Naive B cell (primary cell): Measurements from ENCODE around the gene TMEM108. TPM values are rescaled to one million over a fixed set of nuclear protein-coding genes. Genes with fewer than 3 reads are reported as not detected.
A peak's percentile ranks its signal among the peaks of the same experiment; 100 is the strongest.

Experiments used
- ATAC-seq, 2 donors: fragments of 150-1000 bp; cut with Tn5 transposase; 2 replicates each; pipeline ENCODE4 v1.10.0; 2021; ENCODE audit warnings: low read depth in 2 of 2, mild to moderate bottlenecking in 2 of 2, moderate library complexity in 2 of 2
- DNase-seq: peaks from one replicate; pipeline ENCODE4 v3.0.0; 2022
- H3K27ac Mint-ChIP-seq, 6 donors: one replicate each; pipeline ENCODE4 v1.8.0; 2020 to 2022; ENCODE audit warnings: mild to moderate bottlenecking in 6 of 6, mixed read lengths in 6 of 6, moderate library complexity in 5 of 6, inconsistent platforms in 2 of 6
- H3K27me3 Mint-ChIP-seq, 3 donors: one replicate each; pipeline ENCODE4 v1.8.0; 2021 to 2022; ENCODE audit warnings: mixed read lengths in 3 of 3, mild to moderate bottlenecking in 1 of 3
- H3K36me3 Mint-ChIP-seq, 2 donors: one replicate each; pipeline ENCODE4 v1.8.0; 2020 to 2022; ENCODE audit warnings: mixed read lengths in 2 of 2, inconsistent platforms in 1 of 2, mild to moderate bottlenecking in 1 of 2
- H3K4me1 Mint-ChIP-seq, 3 donors: one replicate each; pipeline ENCODE4 v1.8.0; 2020 to 2022; ENCODE audit warnings: mixed read lengths in 3 of 3, inconsistent platforms in 1 of 3, mild to moderate bottlenecking in 1 of 3, moderate library complexity in 1 of 3
- H3K4me3 Mint-ChIP-seq, 8 donors: one replicate each; pipeline ENCODE4 v1.8.0; 2020 to 2022; ENCODE audit warnings: mild to moderate bottlenecking in 8 of 8, mixed read lengths in 8 of 8, moderate library complexity in 8 of 8, inconsistent platforms in 2 of 8
- H3K9me3 Mint-ChIP-seq, 7 donors: one replicate each; pipeline ENCODE4 v1.8.0; 2020 to 2022; ENCODE audit warnings: mixed read lengths in 7 of 7, mild to moderate bottlenecking in 5 of 7, inconsistent platforms in 2 of 7, moderate library complexity in 1 of 7
- polyA plus RNA-seq, 6 donors: library from polyadenylated mRNA; unstranded; fragments of 300-500 nt; fragmentation: Illumina TruSeq; gene quantifications; one replicate each; pipeline ENCODE4 v1.2.3, GENCODE V29; 2021; ENCODE audit warnings: low read depth in 6 of 6

The TMEM108 gene
- polyA plus RNA-seq, 6 donors from 2014 or later = not detected

- DNase-seq (no peak), ATAC-seq (no peak)
- Mint-ChIP-seq H3K9me3 (peaks cover 7 to 14% (median 11%) of the 10 kb centered on the region in 7 donors), H3K4me3 (no peak overlapping the region), H3K4me1 (peaks cover 29 to 45% (median 35%) of the 10 kb centered on the region in 3 donors), H3K36me3 (peaks cover 8 to 12% of the 10 kb centered on the region in 2 donors), H3K27ac (peak overlapping the region in 1 of 6 donors; percentile 28), H3K27me3 (peaks cover 9 to 19% (median 11%) of the 10 kb centered on the region in 3 donors)
Observed at GRCh38 chr3:133440652-133441051, 402.5 kb downstream of the TMEM108 start.

- Mint-ChIP-seq H3K9me3 (peaks cover 7 to 14% (median 11%) of the 10 kb centered on the region in 7 donors), H3K36me3 (peaks cover 8 to 12% of the 10 kb centered on the region in 2 donors), H3K4me1 (peaks cover 37 to 45% (median 39%) of the 10 kb centered on the region in 3 donors), H3K27me3 (peaks cover 9 to 23% (median 11%) of the 10 kb centered on the region in 3 donors), H3K27ac (peak overlapping the region in 5 of 6 donors; percentile 25 to 86 (median 57)), H3K4me3 (peak overlapping the region; percentile 60 to 91 (median 82))
- ATAC-seq (peak; percentile 56 to 69), DNase-seq (no peak)
Observed at GRCh38 chr3:133441867-133442270, 403.7 kb downstream of the TMEM108 start.

GRCh38 chr3:133442518-133442917 lies 404.3 kb downstream of the TMEM108 start:
- Mint-ChIP-seq H3K27me3 (peaks cover 9 to 29% (median 11%) of the 10 kb centered on the region in 3 donors), H3K9me3 (peaks cover 7 to 14% (median 11%) of the 10 kb centered on the region in 7 donors), H3K4me1 (peaks cover 39 to 48% (median 42%) of the 10 kb centered on the region in 3 donors), H3K36me3 (peaks cover 8 to 12% of the 10 kb centered on the region in 2 donors), H3K4me3 (peak overlapping the region in 4 of 8 donors; percentile 23 to 77 (median 40)), H3K27ac (peak overlapping the region in 1 of 6 donors; percentile 8)
- no peak for ATAC-seq
- DNase-seq = no peak

GRCh38 chr3:133443649-133444422 lies 405.6 kb downstream of the TMEM108 start:
- DNase-seq (no peak), ATAC-seq (no peak)
- Mint-ChIP-seq H3K27me3 (peaks cover 11 to 29% (median 14%) of the 10 kb centered on the region in 3 donors), H3K4me3 (peak overlapping the region in 1 of 8 donors; percentile 30), H3K9me3 (peaks cover 7 to 14% (median 11%) of the 10 kb centered on the region in 7 donors), H3K4me1 (peaks cover 44 to 54% (median 48%) of the 10 kb centered on the region in 3 donors), H3K27ac (peak overlapping the region in 2 of 6 donors; percentile 44 to 46), H3K36me3 (peaks cover 8 to 12% of the 10 kb centered on the region in 2 donors)

- no peak for DNase-seq
- Mint-ChIP-seq H3K4me1 (peaks cover 50 to 57% (median 54%) of the 10 kb centered on the region in 3 donors), H3K4me3 (no peak overlapping the region), H3K36me3 (peaks cover 5 to 7% of the 10 kb centered on the region in 2 donors), H3K9me3 (peaks cover 5 to 11% (median 7%) of the 10 kb centered on the region in 7 donors), H3K27ac (peak overlapping the region in 1 of 6 donors; percentile 61), H3K27me3 (peaks cover 6 to 25% (median 11%) of the 10 kb centered on the region in 3 donors)
- no peak for ATAC-seq
Observed at GRCh38 chr3:133444423-133444774, 406.2 kb downstream of the TMEM108 start.

GRCh38 chr3:133445108-133445507 lies 406.9 kb downstream of the TMEM108 start:
- peaks cover 0 to under 1% of the 10 kb centered on the region in 2 donors for H3K36me3 Mint-ChIP-seq
- ATAC-seq = no peak
- H3K9me3 Mint-ChIP-seq = peaks cover 0 to 4% (median 0%) of the 10 kb centered on the region in 7 donors
- H3K4me1 Mint-ChIP-seq = peaks cover 57 to 61% (median 58%) of the 10 kb centered on the region in 3 donors
- peak overlapping the region in 1 of 8 donors; percentile 1 for H3K4me3 Mint-ChIP-seq
- DNase-seq = no peak
- H3K27me3 Mint-ChIP-seq = peaks cover 0 to 19% (median 9%) of the 10 kb centered on the region in 3 donors
- H3K27ac Mint-ChIP-seq = peak overlapping the region in 2 of 6 donors; percentile 15 to 67
